H9 (cell line): ENCODE results near the gene SASH3. TPM values are rescaled to one million over a fixed set of nuclear protein-coding genes. Genes with fewer than 3 reads are reported as not detected.

Experiments used
- DNase-seq: peaks from one replicate; pipeline ENCODE4 v3.0.0-alpha.2; 2017
- H2AFZ ChIP-seq: one replicate; pipeline ENCODE4 v1.6.1; 2013; ENCODE audit warnings: mild to moderate bottlenecking, low read length, control low read depth, moderate library complexity
- H2AK5ac ChIP-seq: 2 replicates; pipeline ENCODE4 v1.6.1; 2013; ENCODE audit warnings: low read length, control low read depth, mixed read lengths; ENCODE audit not compliant: insufficient read length
- H2BK120ac ChIP-seq: one replicate; pipeline ENCODE4 v1.6.1; 2013; ENCODE audit warnings: low read depth, mild to moderate bottlenecking, low read length, control low read depth, inconsistent platforms; ENCODE audit not compliant: poor library complexity, severe bottlenecking
- H2BK12ac ChIP-seq: 2 replicates; pipeline ENCODE4 v1.6.1; 2013; ENCODE audit warnings: low read length, control low read depth, mixed read lengths, low read depth; ENCODE audit not compliant: insufficient read length
- H2BK15ac ChIP-seq: 2 replicates; pipeline ENCODE4 v1.6.1; 2013; ENCODE audit warnings: low read depth, low read length, control low read depth
- H2BK20ac ChIP-seq: one replicate; pipeline ENCODE4 v1.6.1; 2013; ENCODE audit warnings: low read depth, mild to moderate bottlenecking, low read length, control low read depth, inconsistent platforms; ENCODE audit not compliant: poor library complexity, severe bottlenecking
- H2BK5ac ChIP-seq: 2 replicates; pipeline ENCODE4 v1.6.1; 2013; ENCODE audit warnings: low read length, control low read depth, mixed read lengths; ENCODE audit not compliant: insufficient read length
- H3K14ac ChIP-seq: 2 replicates; pipeline ENCODE4 v1.6.1; 2013; ENCODE audit warnings: low read length, control low read depth; ENCODE audit not compliant: insufficient read depth
- H3K18ac ChIP-seq: 2 replicates; pipeline ENCODE4 v1.6.1; 2013; ENCODE audit warnings: low read depth, mild to moderate bottlenecking, mixed read lengths, low read length, control low read depth; ENCODE audit not compliant: insufficient read length
- H3K23ac ChIP-seq: 2 replicates; pipeline ENCODE4 v1.6.1; 2013; ENCODE audit warnings: low read length, control low read depth, mixed read lengths, low read depth; ENCODE audit not compliant: insufficient read length
- H3K23me2 ChIP-seq: 2 replicates; pipeline ENCODE4 v1.6.1; 2013; ENCODE audit warnings: low read depth, mild to moderate bottlenecking, mixed read lengths, low read length, control low read depth; ENCODE audit not compliant: insufficient read length, poor library complexity, severe bottlenecking
- H3K27ac ChIP-seq: 2 replicates; pipeline ENCODE4 v1.5.1; 2013; ENCODE audit warnings: low read length, control low read depth, mixed read lengths, low read depth; ENCODE audit not compliant: insufficient read length
- H3K27me3 ChIP-seq: 2 replicates; pipeline ENCODE4 v1.6.1; 2013; ENCODE audit warnings: low read length, control low read depth, inconsistent platforms; ENCODE audit not compliant: insufficient read depth
- H3K4ac ChIP-seq: 2 replicates; pipeline ENCODE4 v1.6.1; 2013; ENCODE audit warnings: low read depth, mild to moderate bottlenecking, control low read depth, inconsistent platforms, low read length, moderate library complexity
- H3K4me1 ChIP-seq: 2 replicates; pipeline ENCODE4 v1.6.1; 2013; ENCODE audit warnings: low read length, control low read depth, inconsistent platforms; ENCODE audit not compliant: insufficient read depth
- H3K4me2 ChIP-seq: 2 replicates; pipeline ENCODE4 v1.6.1; 2013; ENCODE audit warnings: low read length, control low read depth, mixed read lengths; ENCODE audit not compliant: insufficient read length, insufficient read depth
- H3K56ac ChIP-seq: 2 replicates; pipeline ENCODE4 v1.6.1; 2013; ENCODE audit warnings: low read depth, mild to moderate bottlenecking, mixed read lengths, low read length, control low read depth; ENCODE audit not compliant: insufficient read length
- H3K79me1 ChIP-seq: 2 replicates; pipeline ENCODE4 v1.6.1; 2013; ENCODE audit warnings: low read depth, mild to moderate bottlenecking, moderate library complexity, low read length, control low read depth, inconsistent platforms; ENCODE audit not compliant: insufficient read depth, poor library complexity, severe bottlenecking
- H3K79me2 ChIP-seq: 2 replicates; pipeline ENCODE4 v1.6.1; 2013; ENCODE audit warnings: low read length, control low read depth, inconsistent platforms; ENCODE audit not compliant: insufficient read depth
- H3K9ac ChIP-seq: 2 replicates; pipeline ENCODE4 v1.6.1; 2013; ENCODE audit warnings: low read length, control low read depth, mixed read lengths; ENCODE audit not compliant: insufficient read length; ENCODE audit errors: extremely low read depth
- H3K9me3 ChIP-seq: one replicate; pipeline ENCODE4 v1.6.1; 2013; ENCODE audit warnings: low read depth, low read length, inconsistent platforms; ENCODE audit not compliant: control insufficient read depth
- H3T11ph ChIP-seq: one replicate; pipeline ENCODE4 v1.6.1; 2013; ENCODE audit warnings: mild to moderate bottlenecking, low read length, control low read depth, inconsistent platforms
- H4K20me1 ChIP-seq: one replicate; pipeline ENCODE4 v1.6.1; 2013; ENCODE audit not compliant: control insufficient read depth, insufficient read length, insufficient read depth
- H4K5ac ChIP-seq: 2 replicates; pipeline ENCODE4 v1.6.1; 2013; ENCODE audit warnings: low read depth, mild to moderate bottlenecking, mixed read lengths, low read length, control low read depth; ENCODE audit not compliant: insufficient read length
- H4K8ac ChIP-seq: replicated peaks from 2 replicates; pipeline ENCODE4 v1.6.1; 2013; ENCODE audit warnings: low read length, control low read depth, mixed read lengths, low read depth; ENCODE audit not compliant: insufficient read length
- H4K91ac ChIP-seq: 2 replicates; pipeline ENCODE4 v1.6.1; 2013; ENCODE audit warnings: low read depth, mild to moderate bottlenecking, moderate library complexity, mixed read lengths, low read length, control low read depth; ENCODE audit not compliant: insufficient read length
- H3K27ac Mint-ChIP-seq, 3 experiments: 2 replicates in 2 of 3; 3 replicates in 1 of 3; pipeline ENCODE4 v1.8.0; 2020 to 2021; ENCODE audit warnings: mixed read lengths in 3 of 3, mild to moderate bottlenecking in 1 of 3, moderate library complexity in 1 of 3
- H3K27me3 Mint-ChIP-seq: 2 replicates; pipeline ENCODE4 v1.8.0; 2021; ENCODE audit warnings: low read depth, mild to moderate bottlenecking, moderate library complexity, mixed read lengths
- H3K36me3 Mint-ChIP-seq, 3 experiments: 2 replicates in 2 of 3; 3 replicates in 1 of 3; pipeline ENCODE4 v1.8.0; 2020 to 2021; ENCODE audit warnings: low read depth in 3 of 3, mixed read lengths in 3 of 3; ENCODE audit not compliant: insufficient read depth in 1 of 3
- H3K4me1 Mint-ChIP-seq, 2 experiments: 2 replicates each; pipeline ENCODE4 v1.8.0; 2020; ENCODE audit warnings: mixed read lengths in 2 of 2
- H3K4me3 Mint-ChIP-seq, 2 experiments: 2 replicates in 1 of 2; 3 replicates in 1 of 2; pipeline ENCODE4 v1.8.0; 2020 to 2021; ENCODE audit warnings: mild to moderate bottlenecking in 2 of 2, mixed read lengths in 2 of 2, moderate library complexity in 1 of 2
- H3K9me3 Mint-ChIP-seq, 2 experiments: 2 replicates in 1 of 2; 3 replicates in 1 of 2; pipeline ENCODE4 v1.8.0; 2020; ENCODE audit warnings: mild to moderate bottlenecking in 2 of 2, mixed read lengths in 2 of 2, moderate library complexity in 1 of 2
- CTCF ChIP-seq: fragments of 200-600 bp; sonication (generic); conservative IDR thresholded peaks from 3 replicates; pipeline ENCODE4 v1.8.0; 2021; ENCODE audit warnings: antibody characterized with exemption, mild to moderate bottlenecking
- total RNA-seq: library from RNA; stranded (reverse); gene quantifications from 2 replicates; pipeline ENCODE4 v1.2.1, GENCODE V29; 2021

SASH3 gene
- total RNA-seq, 1 experiment from 2014 or later = not detected

GRCh38 chrX:129763666-129764065 is 16.1 kb upstream of the SASH3 start:
- no peak overlapping the region for H2BK120ac ChIP-seq
- peaks cover 0 to 60% of the 10 kb centered on the region in 2 experiments; a peak in 2 of 5 replicates for H3K9me3 Mint-ChIP-seq
- no peak for DNase-seq
- H3K23ac ChIP-seq = no peak overlapping the region
- no peaks in the 10 kb centered on the region for H3K79me2 ChIP-seq
- H3K18ac ChIP-seq = no peak overlapping the region
- no peak for TF ChIP-seq CTCF
- H2AK5ac ChIP-seq = no peak overlapping the region
- H3K9me3 ChIP-seq = no peaks in the 10 kb centered on the region
- no peaks in the 10 kb centered on the region for H4K20me1 ChIP-seq
- no peak overlapping the region for H3K4ac ChIP-seq
- H4K8ac ChIP-seq = no peak overlapping the region
- no peaks in the 10 kb centered on the region for H3K4me1 ChIP-seq
- no peaks in the 10 kb centered on the region for H3K4me1 Mint-ChIP-seq
- H3K27me3 ChIP-seq = no peaks in the 10 kb centered on the region
- no peaks in the 10 kb centered on the region for H3K23me2 ChIP-seq
- no peak overlapping the region for H3K56ac ChIP-seq
- H2BK20ac ChIP-seq = no peak overlapping the region
- no peak overlapping the region for H3K27ac ChIP-seq
- no peak overlapping the region for H3T11ph ChIP-seq
- H3K36me3 Mint-ChIP-seq = no peaks in the 10 kb centered on the region
- H3K27ac Mint-ChIP-seq = no peak overlapping the region
- H2BK5ac ChIP-seq = no peak overlapping the region
- no peak overlapping the region for H2BK12ac ChIP-seq
- no peak overlapping the region for H3K4me3 Mint-ChIP-seq
- H4K91ac ChIP-seq = no peak overlapping the region
- H4K5ac ChIP-seq = no peak overlapping the region
- no peak overlapping the region for H3K4me2 ChIP-seq
- 0 out of 2 replicates have a peak, but pooled peaks cover 3% of the 10 kb centered on the region for H3K27me3 Mint-ChIP-seq
- no peak overlapping the region for H2BK15ac ChIP-seq
- H3K14ac ChIP-seq = no peak overlapping the region
- no peak overlapping the region for H2AFZ ChIP-seq
- H3K79me1 ChIP-seq = no peaks in the 10 kb centered on the region
- no peak overlapping the region for H3K9ac ChIP-seq
